Ovary (tissue), 9 donors: ENCODE results near the gene RPL38. TPM values are rescaled to one million over a fixed set of nuclear protein-coding genes. Genes with fewer than 3 reads are reported as not detected.

Experiments used
- DNase-seq, 5 donors: peaks; one replicate each; pipeline ENCODE4 v3.0.0-alpha.2; 2019 to 2020
- H3K27ac ChIP-seq, 2 donors: fragments of 200-600 bp; one replicate each; pipeline versions ENCODE4 v1.5.1 to v1.8.0; 2019 to 2022
- H3K27me3 ChIP-seq: fragments of 200-600 bp; one replicate; pipeline ENCODE4 v1.8.0; 2022
- H3K36me3 ChIP-seq: fragments of 200-600 bp; sonication (generic); one replicate; pipeline ENCODE4 v1.5.1; 2019
- H3K4me1 ChIP-seq: one replicate; pipeline ENCODE4 v1.8.1; 2013; ENCODE audit warnings: mild to moderate bottlenecking, moderate library complexity; ENCODE audit not compliant: insufficient read depth
- H3K4me3 ChIP-seq: fragments of 200-600 bp; sonication (generic); one replicate; pipeline ENCODE4 v1.5.1; 2017
- H3K9me3 ChIP-seq, 2 donors: fragments of 200-600 bp in 1 of 2; sonication (generic) in 1 of 2; one replicate each; pipeline versions ENCODE4 v1.5.1 to v1.8.1; 2013 to 2019; ENCODE audit warnings: mild to moderate bottlenecking in 1 of 2, moderate library complexity in 1 of 2
- EP300 ChIP-seq: sonication (generic); formaldehyde crosslinking; IDR thresholded peaks from one replicate; pipeline ENCODE4 v1.6.1; 2017; ENCODE audit warnings: antibody characterized with exemption
- POLR2A ChIP-seq: fragments of 450-650 bp; IDR thresholded peaks from one replicate; pipeline ENCODE4 v1.6.1; 2017; ENCODE audit warnings: antibody characterized with exemption, mild to moderate bottlenecking, moderate library complexity
- WGBS, 3 donors: extraction: QIAGEN DNeasy Blood & Tissue Kit in 1 of 3; methylation state at CpG; one replicate each; pipeline versions ENCODE4 v1.1.5 to v1.1.7; 2013 to 2017; 5-methylcytosine and 5-hydroxymethylcytosine counted together
- intact Hi-C, 4 donors: fragments of 100-400 bp; cut with DNase I; formaldehyde crosslinking; loops; one replicate each; pipeline versions ENCODE4 v1.11.0 to v1.15.1; 2022 to 2023
- polyA plus RNA-seq, 2 donors: library from polyadenylated mRNA; stranded (reverse); fragments of 200-250 nt in 1 of 2; fragments of 350-450 nt in 1 of 2; fragmentation: Illumina TruSeq in 1 of 2; extraction: RNeasy Lipid Tissue Mini Kit (QIAGEN cat#74804) in 1 of 2; gene quantifications; one replicate each; pipeline ENCODE4 v1.2.3, GENCODE V29; 2013 to 2014
- total RNA-seq, 7 donors: library from RNA; depleted of rRNA in 2 of 7; stranded (reverse); fragments of >200 nt in 2 of 7; fragmentation: NEBNext Ultra II Directional in 3 of 7; extraction: Animal tissue kit (Norgen Biotek cat#: 25700) in 3 of 7; gene quantifications; one replicate each; pipeline versions ENCODE4 v1.1.0 to v1.2.4, GENCODE V29; 2016 to 2023
- TF ChIP-seq, protein P1 (sequence below), 3 donors: fragments of 450-650 bp in 2 of 3; fragments of 200-600 bp in 1 of 3; IDR thresholded peaks; one replicate each; pipeline versions ENCODE4 v1.5.1 to v1.8.0; 2016 to 2022; ENCODE audit warnings: antibody characterized with exemption in 3 of 3, mild to moderate bottlenecking in 1 of 3
- donor health status: DM: no; HTN: no; CAD: no; lungs with moderate emphysema.
- donor health status: DM: no; HTN: no; CAD: no.
- donor health status: Bipolar disorder and iron deficiency.
- donor health status: DM: yes; HTN: yes; CAD: no.
- donor health status: DM: no; HTN: no; CAD: no.
- donor health status: DM: yes; HTN: yes; CAD: no.

The RPL38 gene
- total and polyA plus RNA-seq, 9 donors: 861 to 2,696 (median 1,849) TPM

DNA sequence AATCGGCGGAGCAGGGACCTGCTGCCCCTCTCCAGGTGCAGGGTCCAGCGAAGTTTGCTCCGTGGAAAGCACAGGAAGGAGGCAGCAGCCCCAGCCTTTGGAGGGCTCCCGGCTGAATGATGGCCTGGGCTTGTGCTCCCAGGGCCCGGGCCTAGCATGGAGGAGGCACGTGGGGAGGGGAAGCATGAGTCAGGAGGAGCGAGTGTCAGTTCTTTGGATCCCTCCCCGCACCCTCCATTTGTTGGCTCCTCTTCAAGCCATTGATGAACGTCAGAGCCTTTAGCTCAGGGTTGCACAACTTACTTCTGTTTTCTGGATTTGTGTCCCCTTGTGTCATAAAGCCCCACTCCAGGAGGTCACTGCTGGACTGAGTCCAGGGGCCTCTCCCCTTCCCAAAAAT lies 35.7 kb downstream of the RPL38 start:
- no peaks in the 10 kb centered on the region for H3K36me3 ChIP-seq
- no peak for TF ChIP-seq EP300
- no peak for TF ChIP-seq POLR2A
- TF ChIP-seq, protein P1, sequence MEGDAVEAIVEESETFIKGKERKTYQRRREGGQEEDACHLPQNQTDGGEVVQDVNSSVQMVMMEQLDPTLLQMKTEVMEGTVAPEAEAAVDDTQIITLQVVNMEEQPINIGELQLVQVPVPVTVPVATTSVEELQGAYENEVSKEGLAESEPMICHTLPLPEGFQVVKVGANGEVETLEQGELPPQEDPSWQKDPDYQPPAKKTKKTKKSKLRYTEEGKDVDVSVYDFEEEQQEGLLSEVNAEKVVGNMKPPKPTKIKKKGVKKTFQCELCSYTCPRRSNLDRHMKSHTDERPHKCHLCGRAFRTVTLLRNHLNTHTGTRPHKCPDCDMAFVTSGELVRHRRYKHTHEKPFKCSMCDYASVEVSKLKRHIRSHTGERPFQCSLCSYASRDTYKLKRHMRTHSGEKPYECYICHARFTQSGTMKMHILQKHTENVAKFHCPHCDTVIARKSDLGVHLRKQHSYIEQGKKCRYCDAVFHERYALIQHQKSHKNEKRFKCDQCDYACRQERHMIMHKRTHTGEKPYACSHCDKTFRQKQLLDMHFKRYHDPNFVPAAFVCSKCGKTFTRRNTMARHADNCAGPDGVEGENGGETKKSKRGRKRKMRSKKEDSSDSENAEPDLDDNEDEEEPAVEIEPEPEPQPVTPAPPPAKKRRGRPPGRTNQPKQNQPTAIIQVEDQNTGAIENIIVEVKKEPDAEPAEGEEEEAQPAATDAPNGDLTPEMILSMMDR (IDR thresholded peaks at IDR 0.05): no peak
- intact Hi-C loops: no loop called here
- no peaks in the 10 kb centered on the region for H3K27me3 ChIP-seq
- WGBS, 3 donors: 66 to 71% (median 70%) methylated on average over 10 of the region's 10 CpGs
- peak in 1 of 5 donors; percentile 59 for DNase-seq
- no peak overlapping the region for H3K27ac ChIP-seq
- peaks cover 5% of the 10 kb centered on the region for H3K4me1 ChIP-seq
- no peaks in the 10 kb centered on the region for H3K9me3 ChIP-seq
- no peak overlapping the region for H3K4me3 ChIP-seq

- H3K4me1 ChIP-seq: peaks cover 5% of the 10 kb centered on the region
- no peaks in the 10 kb centered on the region for H3K36me3 ChIP-seq
- H3K4me3 ChIP-seq: no peak overlapping the region
- DNase-seq: peak; percentile 59 to 78 (median 72)
- 7 to 19% (median 9%) methylated on average over 11 of the region's 11 CpGs for WGBS, 3 donors
- H3K27ac ChIP-seq: peak overlapping the region in 1 of 2 donors; percentile 47
- intact Hi-C loops: no loop called here
- H3K27me3 ChIP-seq: no peaks in the 10 kb centered on the region
- TF ChIP-seq, protein P1 (IDR thresholded peaks at IDR 0.05): no peak
- no peak for TF ChIP-seq EP300
- TF ChIP-seq POLR2A: no peak
- no peaks in the 10 kb centered on the region for H3K9me3 ChIP-seq
These were observed 37.2 kb downstream of the RPL38 start for GRCh38 chr17:74240618-74241205.

- DNase-seq: no peak
- Histone ChIP-seq H3K27ac (peak overlapping the region in 1 of 2 donors; percentile 47), H3K4me3 (no peak overlapping the region), H3K27me3 (no peaks in the 10 kb centered on the region), H3K36me3 (no peaks in the 10 kb centered on the region), H3K4me1 (peaks cover 5% of the 10 kb centered on the region), H3K9me3 (no peaks in the 10 kb centered on the region)
- TF ChIP-seq POLR2A (no peak), EP300 (no peak)
- TF ChIP-seq, protein P1 (IDR thresholded peaks at IDR 0.05): no peak
- 37 to 44% (median 38%) methylated on average over 10 of the region's 10 CpGs for WGBS, 3 donors
- intact Hi-C loops: no loop called here
These were observed 38.0 kb downstream of the RPL38 start for GRCh38 chr17:74241431-74241830.

DNA sequence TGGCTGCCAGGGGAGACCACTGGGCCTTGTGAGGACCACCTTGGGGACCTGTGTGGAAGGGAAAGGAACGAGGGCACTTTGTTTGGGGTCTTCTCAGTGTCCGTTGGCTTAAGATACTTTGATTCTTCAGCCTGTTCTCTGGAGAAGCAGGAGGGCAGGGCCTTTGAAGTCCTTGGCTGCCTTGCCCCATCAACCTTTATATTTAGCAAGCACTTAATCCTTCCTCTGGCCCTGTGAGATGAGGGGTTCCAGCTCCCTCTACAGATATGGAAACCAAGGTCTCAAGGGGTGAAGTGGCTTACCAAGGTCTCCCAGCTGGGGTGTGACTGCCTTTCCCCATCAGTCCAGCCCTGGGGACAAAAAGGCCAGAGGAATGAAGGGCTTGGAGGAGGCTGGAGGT lies 38.4 kb downstream of the RPL38 start:
- Histone ChIP-seq H3K36me3 (no peaks in the 10 kb centered on the region), H3K27ac (no peak overlapping the region), H3K4me3 (no peak overlapping the region), H3K4me1 (peaks cover 5% of the 10 kb centered on the region), H3K27me3 (no peaks in the 10 kb centered on the region), H3K9me3 (no peaks in the 10 kb centered on the region)
- DNase-seq: no peak
- TF ChIP-seq EP300 (no peak), POLR2A (no peak)
- intact Hi-C loops: no loop called here
- 60 to 82% (median 70%) methylated on average over 2 of the region's 2 CpGs for WGBS, 3 donors

DNA sequence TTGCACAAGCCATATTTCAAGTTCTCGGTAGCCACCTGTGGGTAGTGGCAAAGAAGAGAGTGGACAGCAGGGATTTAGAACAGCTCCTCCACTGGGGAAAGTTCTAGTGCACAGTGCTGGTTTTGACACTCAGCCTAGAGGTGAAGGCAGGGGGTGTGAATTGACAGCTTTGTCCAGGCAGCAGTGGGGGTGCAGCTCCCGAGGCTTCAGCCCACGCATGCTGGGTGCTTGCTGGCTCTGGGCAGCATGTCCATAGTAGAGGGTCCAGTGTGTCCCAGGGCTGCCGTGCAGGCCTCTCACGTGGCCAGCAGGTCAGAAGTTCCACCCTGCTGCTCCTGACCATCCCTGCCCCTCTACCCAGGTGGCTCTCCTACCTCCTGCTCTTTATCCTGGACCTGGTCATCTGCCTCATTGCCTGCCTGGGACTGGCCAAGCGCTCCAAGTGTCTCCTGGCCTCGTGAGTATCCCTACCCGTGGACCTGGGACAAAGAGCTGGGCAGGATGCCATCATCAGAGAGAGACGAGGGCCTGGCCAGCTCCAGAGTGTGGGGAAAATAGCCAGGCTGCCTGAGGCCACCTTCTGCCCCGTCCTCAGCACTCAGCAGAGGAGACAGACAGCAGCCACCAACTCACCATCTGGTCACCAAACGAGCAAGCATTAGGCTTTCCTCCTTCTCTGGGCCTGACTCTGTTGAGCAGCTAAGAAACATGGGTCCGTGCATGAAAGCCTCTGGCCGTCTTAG lies 39.7 kb downstream of the RPL38 start:
- H3K27ac ChIP-seq: no peak overlapping the region

More for the DNA sequence above, 39.7 kb downstream of the RPL38 start:
- Histone ChIP-seq H3K4me1 (peaks cover 5% of the 10 kb centered on the region), H3K36me3 (no peaks in the 10 kb centered on the region), H3K9me3 (no peaks in the 10 kb centered on the region), H3K4me3 (no peak overlapping the region), H3K27me3 (no peaks in the 10 kb centered on the region)
- TF ChIP-seq, protein P1 (IDR thresholded peaks at IDR 0.05): no peak
- no peak for TF ChIP-seq POLR2A
- no peak for TF ChIP-seq EP300
- intact Hi-C loops: no loop called here
- WGBS, 3 donors: 77 to 85% (median 85%) methylated on average over 13 of the region's 13 CpGs
- no peak for DNase-seq
